ENCODE measurements around the gene ATP8A2.

Gene ATP8A2

DNA sequence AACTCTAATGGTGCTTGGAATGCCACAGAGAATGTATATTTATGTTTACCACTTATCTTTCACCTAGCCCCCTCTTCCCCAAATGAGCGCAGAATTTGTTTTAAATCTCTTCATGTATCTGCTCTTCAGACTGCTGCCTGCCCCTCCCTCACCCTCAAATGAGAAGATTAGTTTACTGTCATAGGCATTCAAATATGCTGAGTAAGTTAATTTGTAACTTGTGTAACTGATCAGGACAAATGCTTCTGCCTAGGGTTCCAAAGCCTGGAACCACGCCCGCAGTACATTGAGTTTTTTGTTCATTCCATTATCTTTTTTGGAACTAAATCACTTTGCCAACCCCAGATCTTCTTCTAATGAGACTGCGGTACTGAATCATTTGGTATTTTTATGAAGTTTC is 74.5 kb downstream of the ATP8A2 start:
- Histone ChIP-seq H3K9me3 (ENCODE audit: severe bottlenecking) (no peaks in the 10 kb centered on the region), H3K36me3 (ENCODE audit: low read depth) (no peaks in the 10 kb centered on the region), H3K4me1 (ENCODE audit: insufficient read depth, poor library complexity, severe bottlenecking) (no peaks in the 10 kb centered on the region), H3K4me3 (ENCODE audit: severe bottlenecking) (no peak overlapping the region), H3K27ac (ENCODE audit: poor library complexity, severe bottlenecking) (no peak overlapping the region), H3K27me3 (ENCODE audit: insufficient read depth, poor library complexity, severe bottlenecking) (no peaks in the 10 kb centered on the region)
- TF ChIP-seq, protein P1, sequence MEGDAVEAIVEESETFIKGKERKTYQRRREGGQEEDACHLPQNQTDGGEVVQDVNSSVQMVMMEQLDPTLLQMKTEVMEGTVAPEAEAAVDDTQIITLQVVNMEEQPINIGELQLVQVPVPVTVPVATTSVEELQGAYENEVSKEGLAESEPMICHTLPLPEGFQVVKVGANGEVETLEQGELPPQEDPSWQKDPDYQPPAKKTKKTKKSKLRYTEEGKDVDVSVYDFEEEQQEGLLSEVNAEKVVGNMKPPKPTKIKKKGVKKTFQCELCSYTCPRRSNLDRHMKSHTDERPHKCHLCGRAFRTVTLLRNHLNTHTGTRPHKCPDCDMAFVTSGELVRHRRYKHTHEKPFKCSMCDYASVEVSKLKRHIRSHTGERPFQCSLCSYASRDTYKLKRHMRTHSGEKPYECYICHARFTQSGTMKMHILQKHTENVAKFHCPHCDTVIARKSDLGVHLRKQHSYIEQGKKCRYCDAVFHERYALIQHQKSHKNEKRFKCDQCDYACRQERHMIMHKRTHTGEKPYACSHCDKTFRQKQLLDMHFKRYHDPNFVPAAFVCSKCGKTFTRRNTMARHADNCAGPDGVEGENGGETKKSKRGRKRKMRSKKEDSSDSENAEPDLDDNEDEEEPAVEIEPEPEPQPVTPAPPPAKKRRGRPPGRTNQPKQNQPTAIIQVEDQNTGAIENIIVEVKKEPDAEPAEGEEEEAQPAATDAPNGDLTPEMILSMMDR (IDR thresholded peaks at IDR 0.05; ENCODE audit: poor library complexity, severe bottlenecking): no peak
- no peak for ATAC-seq (ENCODE audit: low read depth)
- no peak for DNase-seq (ENCODE audit: low spot score)

- H3K27ac ChIP-seq (ENCODE audit: poor library complexity, severe bottlenecking): no peak overlapping the region
These were observed 75.6 kb downstream of the ATP8A2 start for GRCh38 chr13:25447396-25447795.

DNA sequence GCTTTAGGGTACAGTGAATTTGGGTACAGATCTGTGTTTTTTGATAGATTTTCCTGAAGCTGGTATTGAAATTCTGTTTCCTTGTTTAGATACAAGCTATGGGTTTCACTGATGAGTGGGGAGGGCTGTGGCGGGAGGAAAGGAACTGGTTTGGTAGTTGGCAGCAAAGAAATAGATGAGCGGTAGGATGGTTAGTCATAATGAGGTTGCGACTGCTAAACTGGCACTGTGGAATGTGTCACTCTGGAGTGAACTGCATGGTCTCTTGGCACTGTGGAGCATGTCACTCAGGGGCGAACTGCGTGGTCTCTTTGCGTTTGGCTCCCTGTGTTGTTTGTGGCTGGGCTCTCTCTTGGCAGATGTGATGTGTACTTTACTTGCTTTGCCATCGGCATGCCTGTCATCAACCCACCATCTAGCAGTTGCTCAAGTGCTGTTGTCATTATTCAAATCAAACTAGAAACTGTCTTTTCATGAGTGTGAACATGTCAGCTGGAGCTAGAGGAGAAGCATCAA is 82.1 kb downstream of the ATP8A2 start:
- Histone ChIP-seq H3K27me3 (ENCODE audit: insufficient read depth, poor library complexity, severe bottlenecking) (no peaks in the 10 kb centered on the region), H3K4me3 (ENCODE audit: severe bottlenecking) (no peak overlapping the region), H3K36me3 (ENCODE audit: low read depth) (no peaks in the 10 kb centered on the region), H3K4me1 (ENCODE audit: insufficient read depth, poor library complexity, severe bottlenecking) (no peaks in the 10 kb centered on the region), H3K9me3 (ENCODE audit: severe bottlenecking) (no peaks in the 10 kb centered on the region), H3K27ac (ENCODE audit: poor library complexity, severe bottlenecking) (no peak overlapping the region)
- ATAC-seq (ENCODE audit: low read depth): no peak
- DNase-seq (ENCODE audit: low spot score): no peak
- TF ChIP-seq, protein P1 (IDR thresholded peaks at IDR 0.05; ENCODE audit: poor library complexity, severe bottlenecking): no peak

More at GRCh38 chr13:25447396-25447795, 75.6 kb downstream of the ATP8A2 start:
- no peaks in the 10 kb centered on the region for H3K4me1 ChIP-seq (ENCODE audit: insufficient read depth, poor library complexity, severe bottlenecking)
- ATAC-seq (ENCODE audit: low read depth) (no peak), DNase-seq (ENCODE audit: low spot score) (no peak)
- no peaks in the 10 kb centered on the region for H3K27me3 ChIP-seq (ENCODE audit: insufficient read depth, poor library complexity, severe bottlenecking)
- H3K9me3 ChIP-seq (ENCODE audit: severe bottlenecking): no peaks in the 10 kb centered on the region
- no peaks in the 10 kb centered on the region for H3K36me3 ChIP-seq (ENCODE audit: low read depth)
- H3K4me3 ChIP-seq (ENCODE audit: severe bottlenecking): no peak overlapping the region
- TF ChIP-seq, protein P1 (IDR thresholded peaks at IDR 0.05; ENCODE audit: poor library complexity, severe bottlenecking): no peak

- TF ChIP-seq, protein P1 (IDR thresholded peaks at IDR 0.05; ENCODE audit: poor library complexity, severe bottlenecking): no peak
- Histone ChIP-seq H3K9me3 (ENCODE audit: severe bottlenecking) (no peaks in the 10 kb centered on the region), H3K36me3 (ENCODE audit: low read depth) (no peaks in the 10 kb centered on the region), H3K4me1 (ENCODE audit: insufficient read depth, poor library complexity, severe bottlenecking) (no peaks in the 10 kb centered on the region), H3K27me3 (ENCODE audit: insufficient read depth, poor library complexity, severe bottlenecking) (no peaks in the 10 kb centered on the region), H3K4me3 (ENCODE audit: severe bottlenecking) (no peak overlapping the region), H3K27ac (ENCODE audit: poor library complexity, severe bottlenecking) (peak overlapping the region; percentile 13)
- DNase-seq (ENCODE audit: low spot score) (peak; percentile 64), ATAC-seq (ENCODE audit: low read depth) (peak; percentile 87)
These were observed 83.4 kb downstream of the ATP8A2 start for GRCh38 chr13:25455146-25455545.

DNA sequence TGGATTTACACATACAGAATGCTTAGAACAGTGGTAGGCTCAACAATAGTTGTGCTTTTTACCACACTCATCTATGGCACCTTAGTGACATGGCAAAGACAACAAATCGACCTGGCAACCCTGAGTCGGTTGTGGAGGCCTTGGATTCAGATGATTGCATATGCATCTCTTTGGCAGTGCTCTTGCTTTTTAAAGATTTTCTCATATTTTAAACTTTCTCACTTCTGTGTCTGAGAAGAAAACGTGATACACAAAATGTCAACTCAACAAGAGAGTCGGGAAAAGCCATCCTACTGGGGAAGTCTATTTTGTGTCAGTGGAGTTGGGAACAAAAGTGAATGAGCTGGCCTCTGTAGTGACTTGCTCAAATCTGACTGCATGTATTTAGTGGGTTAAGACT is 85.8 kb downstream of the ATP8A2 start:
- H3K9me3 ChIP-seq (ENCODE audit: severe bottlenecking): no peaks in the 10 kb centered on the region
- DNase-seq (ENCODE audit: low spot score): no peak
- no peak overlapping the region for H3K27ac ChIP-seq (ENCODE audit: poor library complexity, severe bottlenecking)
- H3K27me3 ChIP-seq (ENCODE audit: insufficient read depth, poor library complexity, severe bottlenecking): no peaks in the 10 kb centered on the region
- ATAC-seq (ENCODE audit: low read depth): no peak
- TF ChIP-seq, protein P1 (IDR thresholded peaks at IDR 0.05; ENCODE audit: poor library complexity, severe bottlenecking): no peak
- no peaks in the 10 kb centered on the region for H3K36me3 ChIP-seq (ENCODE audit: low read depth)
- peaks cover 4% of the 10 kb centered on the region for H3K4me1 ChIP-seq (ENCODE audit: insufficient read depth, poor library complexity, severe bottlenecking)
- no peak overlapping the region for H3K4me3 ChIP-seq (ENCODE audit: severe bottlenecking)

Data from RWPE2 (cell line).